GM19025 (cell line): ENCODE data around the gene RPS21.
"Not testable (repeated sequence)": the region's sequence is repeated elsewhere in the genome, so short reads cannot be mapped to it uniquely, and the experiment has no call there.

Source experiments
- ATAC-seq: cut with Tn5 transposase; IDR thresholded peaks from one replicate; pipeline ENCODE4 v1.9.1; 2021; ENCODE audit warnings: mild to moderate bottlenecking, low read depth, moderate library complexity; ENCODE audit not compliant: unreplicated experiment

Gene RPS21

DNA sequence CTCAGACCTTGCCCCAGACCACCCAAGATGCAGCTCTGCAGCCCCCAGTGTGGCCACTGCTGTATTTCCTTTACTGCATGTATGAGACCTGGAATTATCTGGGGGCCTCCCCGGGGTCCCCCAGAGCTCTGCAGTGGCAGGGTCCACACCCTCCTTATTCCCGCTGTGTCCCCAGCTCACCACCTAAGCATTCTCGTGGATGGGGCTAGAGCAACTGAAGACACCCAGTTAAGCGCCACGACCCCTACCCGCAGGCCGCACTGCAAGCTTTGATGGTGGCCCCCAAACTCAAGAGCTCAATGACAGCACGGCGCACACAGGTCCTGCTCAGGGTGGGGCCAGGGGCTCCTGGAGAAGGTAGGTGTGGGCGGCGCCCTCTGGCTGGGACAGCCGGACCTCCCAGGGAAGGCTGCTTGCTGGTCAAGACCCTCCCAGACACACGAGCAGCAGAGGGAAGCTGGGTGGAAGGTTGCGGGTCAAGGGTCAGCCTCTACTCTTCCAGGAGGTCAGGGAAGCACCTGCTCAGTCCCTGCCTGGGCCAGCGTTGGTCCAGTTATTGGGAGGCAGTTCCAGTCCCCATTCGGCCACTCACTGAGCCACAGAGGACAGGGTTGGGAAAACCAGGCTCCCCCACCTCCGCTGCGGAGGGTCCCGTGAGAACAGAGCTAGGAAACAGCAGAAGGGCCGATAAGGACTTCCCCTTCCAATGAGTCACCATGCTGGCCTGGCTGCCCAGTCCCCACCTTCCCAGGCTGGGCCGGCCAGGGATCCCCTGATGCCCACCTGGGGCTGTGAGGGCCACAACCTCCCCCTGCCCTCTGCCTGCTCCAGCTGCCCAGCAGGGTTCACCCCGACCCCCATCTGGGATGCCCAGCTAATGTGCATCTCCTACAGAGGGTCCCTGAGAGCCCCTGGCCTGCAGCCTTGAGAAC is 22.7 kb upstream of the RPS21 start:
- ATAC-seq, result no peak

- ATAC-seq, result no peak
Measured at GRCh38 chr20:62364911-62365736, 21.8 kb upstream of the RPS21 start.

DNA sequence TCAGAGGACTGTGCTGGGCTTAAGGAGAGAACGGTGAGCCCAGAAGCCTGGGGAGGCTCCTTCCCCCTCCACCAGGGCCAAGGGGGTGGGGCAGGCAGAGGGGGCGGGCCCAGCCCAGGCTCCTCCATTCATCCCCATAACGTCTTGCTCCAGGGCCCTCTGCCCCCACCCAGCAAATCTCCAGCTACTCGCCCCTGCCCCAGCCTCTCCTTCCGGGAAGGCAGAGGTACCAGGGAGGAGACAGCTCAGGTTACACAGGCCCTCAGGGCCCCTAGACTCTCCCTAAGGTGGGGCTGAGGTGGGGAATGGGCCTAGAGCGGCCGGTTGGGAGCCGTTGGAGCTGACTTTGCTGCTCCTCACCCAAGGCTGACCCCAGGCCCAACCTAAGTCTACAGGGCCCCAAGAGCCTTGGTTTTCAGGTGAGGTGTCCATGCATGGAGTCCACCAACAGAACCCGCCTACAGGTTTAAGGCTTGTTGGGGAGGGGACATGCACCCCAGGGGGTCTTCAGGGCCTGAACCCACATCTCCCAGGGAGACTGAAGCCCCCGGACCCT is 21.0 kb upstream of the RPS21 start:
- ATAC-seq, result no peak

DNA sequence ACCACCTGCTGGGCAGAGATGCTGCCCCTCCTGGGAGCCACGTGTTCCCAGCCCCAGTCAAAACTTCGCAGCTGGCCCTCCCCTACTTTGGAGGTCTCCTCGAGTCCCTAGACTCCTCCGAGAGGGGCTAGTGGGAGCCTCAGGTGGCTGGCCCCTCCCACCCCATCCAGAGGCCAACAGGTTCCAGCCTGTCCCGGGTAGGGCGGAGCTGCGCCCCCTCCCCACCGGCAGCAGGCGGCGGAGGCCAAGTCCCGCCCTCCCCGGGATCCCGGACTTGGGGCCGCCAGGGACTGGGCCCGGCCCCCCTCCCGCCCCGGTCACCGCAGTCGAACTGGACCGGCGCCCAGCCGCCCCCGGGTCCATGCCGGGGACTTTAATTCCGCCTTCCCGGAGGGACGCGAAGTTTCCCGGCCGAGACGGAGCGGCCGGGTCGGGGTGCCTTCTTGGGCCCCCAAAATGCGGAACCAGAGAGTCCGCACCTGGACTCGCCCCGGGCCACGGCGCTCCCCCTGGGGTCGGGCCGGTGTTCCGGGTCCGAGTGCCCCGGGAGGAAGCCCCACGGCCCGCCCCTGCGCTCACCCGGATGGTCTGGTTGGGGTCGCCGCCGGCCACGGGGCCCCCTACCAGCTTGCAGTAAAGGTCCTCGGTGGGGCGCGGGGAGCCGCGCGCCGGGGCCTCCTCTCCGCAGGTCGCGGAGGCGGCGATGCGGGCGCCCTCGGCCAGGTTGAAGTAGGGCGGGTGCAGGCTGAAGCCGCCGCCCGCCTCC is 20.4 kb upstream of the RPS21 start:
- no peak for ATAC-seq

DNA sequence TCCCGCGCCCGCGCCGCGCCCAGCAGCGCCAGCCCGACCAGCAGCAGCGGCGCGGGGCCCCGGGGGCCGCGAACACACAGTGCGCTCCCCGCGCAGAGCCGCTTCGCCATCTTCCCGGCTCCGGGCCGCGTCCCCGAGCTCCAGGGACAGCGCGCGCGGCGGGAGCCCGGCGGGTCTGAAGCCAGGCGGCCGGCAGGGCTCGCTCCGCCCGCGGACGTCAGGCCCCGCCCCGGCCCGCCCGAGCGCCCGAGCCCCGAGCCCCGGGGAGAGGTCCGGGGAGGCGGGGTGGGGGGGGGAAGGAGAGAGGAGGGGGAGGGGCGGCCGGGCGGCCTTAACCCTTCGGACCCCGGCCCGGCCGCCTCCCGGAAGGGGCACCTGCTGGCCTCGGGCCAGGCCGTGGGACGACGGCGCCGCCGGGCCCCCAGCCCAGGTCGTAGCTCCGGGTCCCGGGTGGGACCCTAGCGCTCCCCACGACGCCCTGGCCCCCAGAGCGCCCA is 19.7 kb upstream of the RPS21 start, which contains the start of gene LAMA5:
Gene LAMA5, minus strand, starts transcription at position 177 of the 497 bp plus-strand sequence. Its CDS starts 67 bp downstream, at position 110.
- no peak for ATAC-seq

- ATAC-seq, result no peak
Measured at GRCh38 chr20:62367633-62368391, 19.1 kb upstream of the RPS21 start.

DNA sequence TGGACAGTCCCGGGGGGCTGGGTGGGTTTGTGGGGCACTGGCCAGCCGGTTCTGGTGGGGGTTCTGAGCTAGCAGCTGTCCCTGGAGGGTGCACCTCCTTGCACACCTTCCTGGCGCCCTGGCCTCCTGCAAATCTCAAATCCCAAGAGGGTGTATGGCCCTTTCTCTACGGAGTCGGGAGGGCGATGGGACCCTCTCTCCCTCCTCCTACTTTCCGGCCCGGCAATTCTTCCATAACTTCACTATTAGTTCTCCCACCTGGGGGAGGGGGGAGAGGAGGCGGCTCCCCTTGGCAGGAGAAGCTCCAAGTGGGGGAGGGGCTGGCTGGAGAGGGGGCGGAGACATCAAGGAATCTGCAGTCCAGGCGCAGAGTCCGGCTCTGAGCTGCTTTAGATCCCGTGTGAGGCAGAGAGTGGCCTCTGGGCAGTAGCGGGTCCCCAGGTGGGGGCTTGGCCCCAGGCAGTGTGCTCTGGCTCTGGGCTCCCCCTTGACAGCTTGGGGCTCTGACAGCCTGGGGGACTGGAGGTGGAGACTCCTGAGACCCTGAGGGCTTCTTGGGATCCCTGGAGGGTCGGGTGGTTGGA is 18.4 kb upstream of the RPS21 start:
- no peak for ATAC-seq

DNA sequence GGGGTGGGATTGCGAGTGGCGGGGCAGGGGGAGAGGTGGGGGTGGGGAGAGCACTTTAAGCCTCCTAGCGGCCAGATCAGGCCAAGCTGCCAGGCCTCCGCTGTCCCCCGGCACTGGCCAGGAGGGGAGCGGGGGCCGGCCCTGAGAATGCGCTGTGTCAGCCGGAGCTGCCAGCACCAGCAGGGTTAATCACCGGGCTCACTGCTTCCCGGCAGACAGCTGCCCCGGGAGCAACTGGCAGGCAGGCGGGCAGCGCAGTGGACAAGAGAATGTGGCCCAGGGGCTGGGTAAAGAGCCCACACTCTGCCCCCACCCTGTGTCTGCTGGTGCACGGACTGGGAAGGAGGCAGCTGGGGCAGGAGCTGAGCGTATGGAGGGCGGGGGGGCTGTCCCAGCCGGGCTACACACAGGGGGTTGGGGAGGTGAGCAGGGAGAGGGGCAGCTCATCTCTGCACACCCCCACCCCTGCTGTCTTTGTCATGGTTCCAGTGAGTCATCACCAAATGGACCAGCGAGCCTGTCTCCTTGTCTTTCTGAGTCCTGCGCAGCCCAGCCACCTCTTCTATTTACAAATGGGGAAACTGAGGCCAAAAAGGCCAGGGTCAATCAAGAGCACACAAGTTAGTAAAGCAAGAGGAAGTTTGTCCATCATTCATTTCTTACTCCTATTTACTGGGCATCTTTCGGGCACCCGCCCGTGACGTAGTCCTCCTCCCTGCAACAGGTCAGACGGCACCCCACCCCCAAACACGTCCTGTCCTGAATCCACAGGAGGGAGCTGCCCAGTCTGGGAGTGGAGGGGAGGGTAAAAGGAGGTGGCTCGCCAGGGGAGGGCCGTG is 17.7 kb upstream of the RPS21 start:
- ATAC-seq, result no peak

- no peak for ATAC-seq
Measured at GRCh38 chr20:62369815-62370114, 17.1 kb upstream of the RPS21 start.

DNA sequence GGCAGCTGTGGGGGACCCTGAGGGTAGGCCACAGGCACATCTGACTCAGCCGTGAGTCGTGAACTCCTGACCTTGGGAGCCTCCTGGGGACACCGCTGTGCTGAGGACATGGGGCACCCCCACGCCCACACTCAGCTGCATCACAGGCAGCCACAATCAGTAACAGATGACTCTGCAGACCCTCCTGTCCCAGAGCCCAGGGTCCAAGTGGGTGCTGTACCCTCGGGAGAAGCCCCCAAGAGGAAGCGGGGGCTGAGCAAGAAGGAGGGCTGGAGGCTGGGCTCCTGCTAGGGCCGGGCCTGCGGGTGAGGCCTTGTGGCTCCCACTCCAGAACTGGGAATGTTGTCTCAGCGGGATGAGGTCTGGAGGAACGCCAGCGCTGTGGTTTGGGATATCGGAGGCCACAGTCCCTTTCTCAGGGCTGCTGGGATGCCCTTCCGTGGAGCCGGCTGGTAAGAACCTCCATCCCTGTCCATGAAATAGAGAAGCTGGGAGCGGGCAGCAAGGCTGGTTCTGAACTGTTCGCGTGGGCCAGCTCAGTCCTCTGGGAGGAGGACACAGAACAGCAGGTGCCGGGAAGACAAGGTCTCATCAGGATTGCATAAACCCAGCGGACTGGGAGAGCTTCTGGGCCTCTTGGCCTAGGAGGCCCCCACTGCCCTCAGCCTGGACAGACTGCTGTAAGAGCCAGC is 16.6 kb upstream of the RPS21 start:
- ATAC-seq, result no peak

DNA sequence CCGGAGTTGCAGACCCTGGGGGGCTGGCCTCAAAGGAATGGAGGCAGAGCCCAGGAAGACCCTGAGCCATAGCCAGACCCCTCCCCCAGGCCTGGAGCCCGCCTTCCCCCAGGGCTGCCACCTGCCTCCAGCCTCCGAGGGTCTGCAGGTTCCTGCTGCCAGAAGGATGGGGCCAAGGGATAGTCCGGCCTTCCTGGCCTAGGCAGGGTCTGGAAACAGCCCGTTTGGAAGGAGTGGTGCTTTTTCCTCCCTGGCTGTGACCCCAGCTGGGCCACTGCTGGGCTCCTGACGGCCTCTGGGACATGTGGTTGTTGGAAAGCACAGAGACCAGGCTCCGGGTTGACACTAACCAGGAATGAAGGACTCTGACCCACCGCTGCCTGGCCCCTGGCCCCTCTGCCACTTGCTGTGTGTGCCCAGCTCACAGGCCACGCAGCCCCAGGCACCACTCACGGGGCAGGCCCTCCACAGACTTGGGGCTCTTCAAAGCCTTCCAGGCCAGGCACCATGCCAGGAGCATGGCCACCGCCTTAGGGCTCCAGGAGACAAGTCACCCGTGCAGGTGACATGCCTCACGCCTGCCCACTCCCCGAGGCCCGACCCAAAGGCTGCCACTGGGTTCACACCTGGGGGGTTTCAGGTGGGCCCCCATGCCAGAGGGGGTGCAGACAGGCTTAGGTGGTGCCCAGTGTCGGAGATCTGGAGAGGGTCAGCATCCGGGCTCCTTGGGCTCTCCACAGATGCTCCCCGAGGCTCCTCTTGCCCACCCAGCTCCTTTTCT is 15.9 kb upstream of the RPS21 start:
- no peak for ATAC-seq

DNA sequence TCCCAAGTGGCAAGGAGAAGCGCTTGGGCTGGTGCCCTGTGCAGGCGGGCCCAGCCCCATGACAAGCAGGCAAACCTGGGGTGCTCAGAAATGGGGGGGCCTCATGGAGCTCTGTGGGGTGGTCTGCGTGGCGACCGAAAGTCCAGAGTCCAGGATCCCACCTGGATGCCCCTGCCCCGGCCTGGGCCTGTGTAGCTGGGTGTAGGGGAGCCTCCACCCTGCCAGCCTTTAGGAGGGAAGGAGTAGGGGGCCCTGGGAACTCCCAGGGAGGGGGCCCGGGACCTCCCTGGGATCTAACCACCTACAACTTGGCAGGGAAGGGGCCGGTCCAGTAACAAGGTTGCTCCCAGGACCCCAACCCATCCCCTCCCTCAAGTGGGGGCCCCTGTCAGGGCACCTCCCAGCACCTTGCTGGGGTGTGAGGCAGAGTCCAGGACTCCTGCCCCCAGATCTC is 15.3 kb upstream of the RPS21 start:
- ATAC-seq, result no peak

- no peak for ATAC-seq
Measured at GRCh38 chr20:62372042-62372993, 14.6 kb upstream of the RPS21 start.

GRCh38 chr20:62373631-62374179 is 13.2 kb upstream of the RPS21 start:
- ATAC-seq, result not testable (repeated sequence)

GRCh38 chr20:62374331-62375152 is 12.4 kb upstream of the RPS21 start:
- ATAC-seq, result no peak
